ENCODE results near the gene NMRK2. TPM values are rescaled to one million over a fixed set of nuclear protein-coding genes. Genes with fewer than 3 reads are reported as not detected.
"Not testable (repeated sequence)": the region's sequence is repeated elsewhere in the genome, so short reads cannot be mapped to it uniquely, and the experiment has no call there.

The NMRK2 gene
- total RNA-seq, 1 donor from 2014 or later = 1.4 TPM

DNA sequence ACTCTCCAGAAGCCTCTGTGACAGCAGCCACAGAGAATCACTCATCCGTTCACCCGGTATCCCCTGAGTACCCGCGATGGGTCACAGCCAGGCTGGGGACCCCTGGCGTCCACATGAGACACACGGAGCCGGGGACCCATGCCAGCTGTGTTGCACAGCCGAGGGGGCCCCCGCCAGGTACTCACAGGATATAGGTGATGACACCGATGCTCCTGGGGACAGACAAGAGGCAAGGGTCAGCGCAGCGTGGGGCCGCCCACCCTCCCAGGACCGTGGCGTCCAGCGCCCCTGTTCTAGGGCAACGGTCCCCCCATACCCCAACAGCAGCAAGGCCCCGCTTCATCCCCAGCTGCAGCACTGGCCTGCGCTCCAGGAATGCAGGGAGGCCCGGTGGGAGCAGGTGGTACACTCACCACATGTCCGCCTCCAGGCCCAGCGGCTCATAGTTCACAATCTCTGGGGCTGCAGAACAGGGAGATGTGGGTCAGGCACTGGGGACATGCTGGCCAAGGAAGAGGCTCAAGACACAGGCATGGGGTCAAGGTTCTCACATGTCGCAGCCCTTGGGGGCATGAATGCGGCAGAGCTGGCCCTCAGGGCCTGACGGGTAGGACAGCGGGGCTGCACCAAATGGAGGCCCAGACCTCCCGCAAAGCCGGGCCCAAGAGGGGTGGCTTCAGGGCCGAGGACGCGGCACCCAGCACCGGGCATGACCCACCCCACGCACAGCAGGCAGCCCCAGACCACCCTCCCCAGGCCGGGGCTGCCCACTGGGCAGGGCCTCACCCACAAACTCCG is 30.8 kb downstream of the NMRK2 start:
- Mint-ChIP-seq H3K4me1 (ENCODE audit: unreplicated experiment) (peaks cover 18% of the 10 kb centered on the region), H3K36me3 (ENCODE audit: low read depth, unreplicated experiment) (peaks cover 28% of the 10 kb centered on the region), H3K27me3 (ENCODE audit: unreplicated experiment) (peaks cover 11% of the 10 kb centered on the region), H3K4me3 (ENCODE audit: unreplicated experiment) (no peak overlapping the region), H3K9me3 (ENCODE audit: unreplicated experiment) (no peaks in the 10 kb centered on the region), H3K27ac (ENCODE audit: unreplicated experiment) (no peak overlapping the region)
- TF ChIP-seq, protein P1, sequence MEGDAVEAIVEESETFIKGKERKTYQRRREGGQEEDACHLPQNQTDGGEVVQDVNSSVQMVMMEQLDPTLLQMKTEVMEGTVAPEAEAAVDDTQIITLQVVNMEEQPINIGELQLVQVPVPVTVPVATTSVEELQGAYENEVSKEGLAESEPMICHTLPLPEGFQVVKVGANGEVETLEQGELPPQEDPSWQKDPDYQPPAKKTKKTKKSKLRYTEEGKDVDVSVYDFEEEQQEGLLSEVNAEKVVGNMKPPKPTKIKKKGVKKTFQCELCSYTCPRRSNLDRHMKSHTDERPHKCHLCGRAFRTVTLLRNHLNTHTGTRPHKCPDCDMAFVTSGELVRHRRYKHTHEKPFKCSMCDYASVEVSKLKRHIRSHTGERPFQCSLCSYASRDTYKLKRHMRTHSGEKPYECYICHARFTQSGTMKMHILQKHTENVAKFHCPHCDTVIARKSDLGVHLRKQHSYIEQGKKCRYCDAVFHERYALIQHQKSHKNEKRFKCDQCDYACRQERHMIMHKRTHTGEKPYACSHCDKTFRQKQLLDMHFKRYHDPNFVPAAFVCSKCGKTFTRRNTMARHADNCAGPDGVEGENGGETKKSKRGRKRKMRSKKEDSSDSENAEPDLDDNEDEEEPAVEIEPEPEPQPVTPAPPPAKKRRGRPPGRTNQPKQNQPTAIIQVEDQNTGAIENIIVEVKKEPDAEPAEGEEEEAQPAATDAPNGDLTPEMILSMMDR (IDR thresholded peaks at IDR 0.05; ENCODE audit: unreplicated experiment) = no peak
- no peak for DNase-seq (ENCODE audit: low spot score)

DNA sequence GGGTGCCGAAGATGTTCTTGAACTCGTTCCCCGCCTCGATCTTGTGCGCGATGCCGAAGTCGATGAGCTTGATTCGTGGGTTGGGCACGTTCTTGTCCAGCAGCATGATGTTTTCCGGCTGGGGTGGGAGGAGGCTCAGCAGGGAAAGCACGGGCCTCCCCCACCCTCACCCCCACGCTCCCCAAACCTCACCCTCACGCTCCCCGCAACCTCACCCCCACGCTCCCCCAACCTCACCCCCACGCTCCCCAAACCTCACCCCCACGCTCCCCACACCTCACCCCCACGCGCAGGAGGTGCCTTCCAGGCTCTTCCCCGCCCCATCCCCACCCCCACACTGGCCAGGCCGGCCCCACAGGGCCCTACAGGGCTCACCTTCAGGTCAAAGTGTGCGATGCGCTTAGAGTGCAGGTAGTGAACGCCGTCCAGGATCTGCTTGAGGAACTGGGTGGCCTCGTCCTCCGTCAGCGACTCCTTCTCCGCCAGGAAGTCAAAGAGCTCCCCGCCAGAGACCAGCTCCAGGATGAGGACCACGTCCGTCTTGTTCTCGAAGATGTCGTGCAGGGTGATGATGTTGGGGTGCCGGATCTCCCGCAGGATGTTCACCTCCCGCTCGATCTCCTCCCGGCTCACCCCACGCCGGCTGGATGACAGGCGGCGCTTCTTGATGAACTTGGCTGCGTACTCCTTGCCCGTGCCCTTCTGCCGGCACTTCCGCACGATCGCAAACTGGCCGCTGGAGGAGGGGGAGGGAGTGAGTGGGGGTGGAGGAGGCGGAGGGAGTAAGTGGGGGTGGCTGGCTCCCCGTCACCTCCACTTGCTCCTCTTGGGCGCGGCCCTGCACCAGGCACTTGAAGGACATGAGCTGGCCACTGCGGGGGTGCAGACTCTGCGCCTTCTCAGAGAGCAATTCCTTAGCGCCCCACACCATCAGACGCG is 31.7 kb downstream of the NMRK2 start:
- no peak overlapping the region for H3K4me3 Mint-ChIP-seq (ENCODE audit: unreplicated experiment)
- peak overlapping the region; percentile 42 for H3K27ac Mint-ChIP-seq (ENCODE audit: unreplicated experiment)
- no peak for DNase-seq (ENCODE audit: low spot score)
- H3K4me1 Mint-ChIP-seq (ENCODE audit: unreplicated experiment) = peaks cover 21% of the 10 kb centered on the region
- H3K36me3 Mint-ChIP-seq (ENCODE audit: low read depth, unreplicated experiment) = peaks cover 36% of the 10 kb centered on the region
- H3K9me3 Mint-ChIP-seq (ENCODE audit: unreplicated experiment) = no peaks in the 10 kb centered on the region
- peaks cover 14% of the 10 kb centered on the region for H3K27me3 Mint-ChIP-seq (ENCODE audit: unreplicated experiment)
- TF ChIP-seq, protein P1 (IDR thresholded peaks at IDR 0.05; ENCODE audit: unreplicated experiment) = no peak

DNA sequence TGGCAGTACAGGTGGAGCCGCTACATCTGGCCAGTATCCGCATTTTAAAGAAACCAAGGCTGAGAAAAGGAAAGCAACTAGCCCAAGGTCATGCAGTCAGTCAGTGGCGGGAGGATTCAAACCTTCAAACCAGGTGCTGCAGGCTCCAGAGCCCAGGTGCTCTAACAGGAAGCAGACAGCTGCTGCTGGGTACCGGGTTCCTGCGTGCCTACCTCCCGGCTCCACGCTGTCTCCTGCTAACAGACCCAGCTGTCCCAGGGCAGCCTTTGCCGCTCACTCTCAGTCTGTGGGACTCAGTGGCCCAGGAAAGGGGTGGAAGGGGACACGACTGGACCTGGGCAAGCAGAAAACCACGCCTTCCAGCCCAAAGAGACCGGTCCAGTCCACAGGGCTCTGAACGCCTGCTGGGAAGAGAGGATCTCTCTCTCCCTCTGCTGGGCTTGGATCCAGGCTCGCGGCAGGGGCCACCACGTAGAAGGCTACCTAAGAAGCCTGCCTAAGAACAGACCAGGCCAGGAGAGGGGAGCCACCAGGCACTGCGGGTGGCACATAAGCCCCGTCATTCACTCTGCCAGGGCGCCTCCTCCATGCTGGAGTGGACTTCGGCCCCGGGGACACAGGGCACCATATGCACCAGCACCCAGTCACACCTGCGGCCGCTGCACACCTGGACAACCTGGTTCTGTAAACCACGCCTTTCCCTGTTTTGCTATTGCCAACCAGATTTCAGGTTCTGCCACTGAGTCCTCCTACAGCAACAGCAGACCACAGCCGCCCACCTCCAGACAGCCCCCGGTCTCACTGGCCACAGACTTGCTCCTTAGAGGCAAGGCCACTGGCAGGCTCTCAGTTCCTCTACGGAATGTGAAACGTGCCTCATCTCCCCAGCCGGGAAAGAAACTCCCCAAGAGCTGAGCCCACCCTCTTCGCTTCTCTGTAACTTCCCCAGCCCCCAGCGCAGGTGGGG is 33.5 kb downstream of the NMRK2 start:
- TF ChIP-seq, protein P1 (IDR thresholded peaks at IDR 0.05; ENCODE audit: unreplicated experiment) = no peak
- peaks cover 30% of the 10 kb centered on the region for H3K4me1 Mint-ChIP-seq (ENCODE audit: unreplicated experiment)
- no peak for DNase-seq (ENCODE audit: low spot score)
- no peaks in the 10 kb centered on the region for H3K9me3 Mint-ChIP-seq (ENCODE audit: unreplicated experiment)
- H3K27ac Mint-ChIP-seq (ENCODE audit: unreplicated experiment) = peak overlapping the region; percentile 93
- H3K27me3 Mint-ChIP-seq (ENCODE audit: unreplicated experiment) = peaks cover 22% of the 10 kb centered on the region
- H3K4me3 Mint-ChIP-seq (ENCODE audit: unreplicated experiment) = peak overlapping the region; percentile 78
- peaks cover 39% of the 10 kb centered on the region for H3K36me3 Mint-ChIP-seq (ENCODE audit: low read depth, unreplicated experiment)

DNA sequence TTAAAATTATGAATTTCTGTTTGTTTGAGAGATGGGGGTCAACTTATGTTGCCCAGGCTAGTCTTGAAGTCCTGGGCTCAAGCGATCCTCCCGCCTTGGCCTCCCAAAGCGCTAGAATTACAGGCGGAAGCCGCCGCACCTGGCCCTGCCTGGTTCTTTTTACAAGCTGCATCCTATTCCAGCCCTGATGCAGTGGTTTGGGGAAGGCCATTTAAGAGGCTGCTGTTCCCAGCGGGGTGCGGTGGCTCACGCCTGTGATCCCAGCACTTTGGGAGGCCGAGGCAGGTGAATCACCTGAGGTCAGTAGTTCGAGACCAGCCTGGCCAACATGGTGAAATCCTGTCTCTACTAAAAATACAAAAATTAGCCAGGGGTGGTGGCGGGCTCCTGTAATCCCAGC is 35.1 kb downstream of the NMRK2 start:
- H3K4me3 Mint-ChIP-seq (ENCODE audit: unreplicated experiment) = peak overlapping the region; percentile 97
- H3K27me3 Mint-ChIP-seq (ENCODE audit: unreplicated experiment) = peaks cover 20% of the 10 kb centered on the region
- H3K9me3 Mint-ChIP-seq (ENCODE audit: unreplicated experiment); DNase-seq (ENCODE audit: low spot score): not testable (repeated sequence)
- H3K36me3 Mint-ChIP-seq (ENCODE audit: low read depth, unreplicated experiment) = peaks cover 36% of the 10 kb centered on the region
- H3K27ac Mint-ChIP-seq (ENCODE audit: unreplicated experiment) = peak overlapping the region; percentile 98
- H3K4me1 Mint-ChIP-seq (ENCODE audit: unreplicated experiment) = peaks cover 30% of the 10 kb centered on the region
